GM13977 (cell line): ENCODE results near the gene OSBPL1A.

Source experiments
- DNase-seq: peaks from one replicate; pipeline ENCODE4 v3.0.0; 2012; ENCODE audit warnings: low spot score
- CTCF ChIP-seq: IDR thresholded peaks from 2 replicates; pipeline ENCODE4 v1.5.1; 2012; ENCODE audit warnings: mild to moderate bottlenecking, control low read depth; ENCODE audit not compliant: insufficient read depth; ENCODE audit errors: extremely low read depth, missing control alignments
- in situ Hi-C: fragments of 300-500 bp; cut with MboI; formaldehyde crosslinking; loops from one replicate; pipeline ENCODE4 v1.12.0; 2022; ENCODE audit warnings: low sequenced_read_pairs, low pct_unique_long_range_greater_than_20kb, mixed read lengths, inconsistent platforms; ENCODE audit not compliant: unreplicated experiment

OSBPL1A gene

GRCh38 chr18:24214144-24214543 is 183.5 kb downstream of the OSBPL1A start:
- no peak for DNase-seq
- in situ Hi-C loops, result no loop called here
- no peak for TF ChIP-seq CTCF

- in situ Hi-C loops, result no loop called here
- no peak for DNase-seq
These were observed 184.7 kb downstream of the OSBPL1A start for GRCh38 chr18:24212939-24213338.

GRCh38 chr18:24209558-24209957 is 188.1 kb downstream of the OSBPL1A start:
- no peak for TF ChIP-seq CTCF
- in situ Hi-C loops, result no loop called here
- DNase-seq, result no peak

More at GRCh38 chr18:24212939-24213338, 184.7 kb downstream of the OSBPL1A start:
- TF ChIP-seq CTCF, result no peak

- in situ Hi-C loops, result no loop called here
- no peak for TF ChIP-seq CTCF
- no peak for DNase-seq
These were observed 189.2 kb downstream of the OSBPL1A start for GRCh38 chr18:24208270-24209035.

- TF ChIP-seq CTCF, result no peak
- in situ Hi-C loops, result no loop called here
- DNase-seq, result no peak
These were observed 192.7 kb downstream of the OSBPL1A start for GRCh38 chr18:24204904-24205303.

GRCh38 chr18:24201699-24202687 is 195.6 kb downstream of the OSBPL1A start:
- no peak for DNase-seq
- no peak for TF ChIP-seq CTCF
- in situ Hi-C loops, result no loop called here
